GM23338 (cell line): ENCODE data around the gene TMEM138. TPM values are rescaled to one million over a fixed set of nuclear protein-coding genes. Genes with fewer than 3 reads are reported as not detected.

Experiments used
- ATAC-seq: fragments of 200-7000 bp; cut with Tn5 transposase; 3 replicates; pipeline ENCODE4 v1.9.1; 2020
- DNase-seq: peaks from one replicate; pipeline ENCODE4 v3.0.0-alpha.2; 2015; ENCODE audit warnings: low spot score
- H2AFZ ChIP-seq: fragments of 200-600 bp; sonication (generic); 2 replicates; pipeline ENCODE4 v1.8.0; 2016; ENCODE audit warnings: antibody characterized with exemption, mild to moderate bottlenecking, moderate library complexity
- H3F3A ChIP-seq: fragments of 200-600 bp; sonication (generic); replicated peaks from 2 replicates; pipeline ENCODE4 v1.8.0; 2017; ENCODE audit warnings: antibody characterized with exemption, mixed run types, low read depth
- H3K27ac ChIP-seq: fragments of 200-600 bp; sonication (generic); 2 replicates; pipeline ENCODE4 v1.6.1; 2016; ENCODE audit warnings: low read depth
- H3K27me3 ChIP-seq: fragments of 200-600 bp; sonication (generic); 2 replicates; pipeline ENCODE4 v1.8.0; 2016; ENCODE audit warnings: mild to moderate bottlenecking, mixed run types, moderate library complexity; ENCODE audit not compliant: insufficient read depth
- H3K36me3 ChIP-seq: fragments of 200-600 bp; sonication (generic); 2 replicates; pipeline ENCODE4 v1.8.0; 2016; ENCODE audit warnings: mild to moderate bottlenecking; ENCODE audit not compliant: insufficient read depth
- H3K4me1 ChIP-seq: fragments of 200-600 bp; sonication (generic); 2 replicates; pipeline ENCODE4 v1.8.0; 2016; ENCODE audit warnings: mild to moderate bottlenecking, moderate library complexity; ENCODE audit not compliant: insufficient read depth
- H3K4me2 ChIP-seq: fragments of 200-600 bp; sonication (generic); 2 replicates; pipeline ENCODE4 v1.7.1; 2017; ENCODE audit warnings: mixed run types
- H3K4me3 ChIP-seq: fragments of 200-600 bp; sonication (generic); 2 replicates; pipeline ENCODE4 v1.6.1; 2016; ENCODE audit warnings: mixed run types
- H3K79me2 ChIP-seq: fragments of 200-600 bp; sonication (generic); replicated peaks from 2 replicates; pipeline ENCODE4 v1.8.0; 2017; ENCODE audit warnings: mild to moderate bottlenecking; ENCODE audit not compliant: insufficient read depth
- H3K9me2 ChIP-seq: fragments of 200-600 bp; sonication (generic); 2 replicates; pipeline ENCODE4 v1.8.0; 2017; ENCODE audit not compliant: insufficient read depth
- H4K20me1 ChIP-seq: fragments of 200-600 bp; sonication (generic); replicated peaks from 2 replicates; pipeline ENCODE4 v1.8.0; 2017; ENCODE audit warnings: mild to moderate bottlenecking; ENCODE audit not compliant: insufficient read depth
- H3K27ac Mint-ChIP-seq: 2 replicates; pipeline ENCODE4 v1.8.0; 2020; ENCODE audit warnings: inconsistent platforms, mild to moderate bottlenecking, moderate library complexity, mixed read lengths
- H3K27me3 Mint-ChIP-seq: 3 replicates; pipeline ENCODE4 v1.8.0; 2022; ENCODE audit warnings: low read depth, mild to moderate bottlenecking, moderate library complexity, mixed read lengths, inconsistent platforms; ENCODE audit not compliant: insufficient read depth, poor library complexity
- H3K36me3 Mint-ChIP-seq: 3 replicates; pipeline ENCODE4 v1.8.0; 2021; ENCODE audit warnings: low read depth, mild to moderate bottlenecking, inconsistent platforms, moderate library complexity, mixed read lengths
- H3K4me1 Mint-ChIP-seq: 3 replicates; pipeline ENCODE4 v1.8.0; 2020; ENCODE audit warnings: mild to moderate bottlenecking, inconsistent platforms, mixed read lengths
- H3K4me3 Mint-ChIP-seq: 3 replicates; pipeline ENCODE4 v1.8.0; 2021; ENCODE audit warnings: moderate library complexity, mild to moderate bottlenecking, inconsistent platforms, mixed read lengths
- H3K9me3 Mint-ChIP-seq: 3 replicates; pipeline ENCODE4 v1.8.0; 2020; ENCODE audit warnings: moderate library complexity, mild to moderate bottlenecking, inconsistent platforms, mixed read lengths
- CREB1 ChIP-seq: fragments of 250-450 bp; sonication (Bioruptor Pico); IDR thresholded peaks from 2 replicates; pipeline ENCODE4 v1.5.0; 2020; ENCODE audit warnings: low read depth, mild to moderate bottlenecking, moderate library complexity
- CTCF ChIP-seq, 2 experiments: fragments of 200-600 bp in 1 of 2; sonication (generic) in 1 of 2; conservative IDR thresholded peaks; 2 replicates each; pipeline versions ENCODE4 v1.5.1 to v1.6.1; 2016 to 2017; ENCODE audit warnings: antibody characterized with exemption in 2 of 2, low read depth in 2 of 2, mild to moderate bottlenecking in 2 of 2, moderate library complexity in 1 of 2
- ETS1 ChIP-seq: IDR thresholded peaks from 2 replicates; pipeline ENCODE4 v1.6.1; 2016; ENCODE audit warnings: antibody characterized with exemption
- EZH2 ChIP-seq: fragments of 200-600 bp; sonication (generic); IDR thresholded peaks from one replicate; pipeline ENCODE4 v1.8.0; 2017; ENCODE audit warnings: antibody characterized with exemption, mild to moderate bottlenecking, low read depth; ENCODE audit not compliant: unreplicated experiment
- EZH2phosphoT487 ChIP-seq: fragments of 200-600 bp; sonication (generic); IDR thresholded peaks from one replicate; pipeline ENCODE4 v1.8.1; 2018; ENCODE audit warnings: antibody characterized with exemption; ENCODE audit not compliant: unreplicated experiment
- JUNB ChIP-seq: IDR thresholded peaks from one replicate; pipeline ENCODE4 v1.6.1; 2016; ENCODE audit warnings: antibody characterized with exemption; ENCODE audit not compliant: unreplicated experiment
- POLR2AphosphoS5 ChIP-seq: IDR thresholded peaks from 2 replicates; pipeline ENCODE4 v1.6.1; 2016; ENCODE audit warnings: antibody characterized with exemption, low read depth
- REST ChIP-seq: IDR thresholded peaks from one replicate; pipeline ENCODE4 v1.6.1; 2018; ENCODE audit warnings: antibody characterized with exemption; ENCODE audit not compliant: unreplicated experiment
- ZNF114 ChIP-seq: fragments of 250-450 bp; sonication (Bioruptor Pico); IDR thresholded peaks from 2 replicates; pipeline ENCODE4 v1.5.0; 2020; ENCODE audit warnings: mild to moderate bottlenecking, moderate library complexity
- polyA plus RNA-seq: library from polyadenylated mRNA; unstranded; fragments of >200 nt; fragmentation: Nextera tagmentation; extraction: Ambion mirVana; gene quantifications from 2 replicates; pipeline ENCODE4 v1.2.1, GENCODE V29; 2016
- total RNA-seq: library from RNA; depleted of rRNA; stranded (reverse); fragments of >200 nt; shearing (Covaris generic); gene quantifications from 2 replicates; pipeline ENCODE4 v1.2.3, GENCODE V29; 2014

The TMEM138 gene
- total and polyA plus RNA-seq, 2 experiments from 2014 or later = 30.2 to 32.1 TPM

- H3K79me2 ChIP-seq = no peaks in the 10 kb centered on the region
- H3F3A ChIP-seq = no peaks in the 10 kb centered on the region
- ATAC-seq (no peak; the same call in 2 of the 3 replicates), DNase-seq (no peak)
- no peaks in the 10 kb centered on the region for H4K20me1 ChIP-seq
- peaks cover 25% of the 10 kb centered on the region; the same call in 1 of the 2 replicates for H3K36me3 ChIP-seq
- Mint-ChIP-seq H3K27ac (no peak overlapping the region), H3K4me1 (no peaks in the 10 kb centered on the region), H3K4me3 (no peak overlapping the region), H3K27me3 (peaks cover 4% of the 10 kb centered on the region), H3K9me3 (peaks cover 25% of the 10 kb centered on the region), H3K36me3 (peaks cover 46% of the 10 kb centered on the region)
- no peak overlapping the region for H3K4me3 ChIP-seq
- no peak overlapping the region for H3K27ac ChIP-seq
- H3K9me2 ChIP-seq = 0 out of 2 replicates have a peak, but pooled peaks cover 3% of the 10 kb centered on the region
- no peaks in the 10 kb centered on the region for H3K27me3 ChIP-seq
- no peaks in the 10 kb centered on the region for H3K4me1 ChIP-seq
- H2AFZ ChIP-seq = no peak overlapping the region
- no peak overlapping the region for H3K4me2 ChIP-seq
- TF ChIP-seq JUNB (no peak), CTCF (conservative IDR thresholded peaks at IDR 0.05; ENCODE audit: low read depth in 2 of 2) (no peak), ZNF114 (CRISPR knock-in tag) (no peak), EZH2phosphoT487 (no peak)
These were observed 15.4 kb downstream of the TMEM138 start for GRCh38 chr11:61377461-61378160.

GRCh38 chr11:61378713-61379313, 16.6 kb downstream of the TMEM138 start:
- ATAC-seq = no peak
- H3K79me2 ChIP-seq = no peaks in the 10 kb centered on the region
- no peaks in the 10 kb centered on the region for H3K27me3 ChIP-seq
- Mint-ChIP-seq H3K27ac (no peak overlapping the region), H3K27me3 (peaks cover 4% of the 10 kb centered on the region), H3K9me3 (peaks cover 15% of the 10 kb centered on the region), H3K4me1 (no peaks in the 10 kb centered on the region), H3K36me3 (peaks cover 36% of the 10 kb centered on the region), H3K4me3 (no peak overlapping the region)
- H3K4me2 ChIP-seq = no peak overlapping the region
- peaks cover 16% of the 10 kb centered on the region; the same call in 1 of the 2 replicates for H3K36me3 ChIP-seq
- no peaks in the 10 kb centered on the region for H3K4me1 ChIP-seq
- no peak for DNase-seq
- no peak overlapping the region for H3K4me3 ChIP-seq
- H3K9me2 ChIP-seq = 0 out of 2 replicates have a peak, but pooled peaks cover 3% of the 10 kb centered on the region
- H4K20me1 ChIP-seq = no peaks in the 10 kb centered on the region
- no peaks in the 10 kb centered on the region for H3F3A ChIP-seq
- H2AFZ ChIP-seq = no peak overlapping the region
- H3K27ac ChIP-seq = no peak overlapping the region
- TF ChIP-seq ETS1 (no peak), POLR2AphosphoS5 (no peak), EZH2 (no peak), CTCF (conservative IDR thresholded peaks at IDR 0.05; ENCODE audit: low read depth in 2 of 2) (no peak), CREB1 (CRISPR knock-in tag) (no peak), ZNF114 (CRISPR knock-in tag) (no peak), REST (no peak), EZH2phosphoT487 (no peak)
